Measurements from ENCODE around the gene ZDHHC4.

Gene ZDHHC4

GRCh38 chr7:6577369-6578113 is at the start of gene ZDHHC4:
Gene ZDHHC4 (plus strand): TSS chr7:6577454. CDS start chr7:6580562, 3,108 bp downstream.
- peak; percentile 88 to 90 for DNase-seq (ENCODE audit: low read depth in 2 of 2)

GRCh38 chr7:6528401-6529130 is 48.7 kb upstream of the ZDHHC4 start:
- DNase-seq (ENCODE audit: low read depth in 2 of 2) = no peak

- DNase-seq (ENCODE audit: low read depth in 2 of 2) = no peak
These were observed 47.6 kb upstream of the ZDHHC4 start for GRCh38 chr7:6529643-6530042.

GRCh38 chr7:6530626-6531491 is 46.4 kb upstream of the ZDHHC4 start:
- DNase-seq (ENCODE audit: low read depth in 2 of 2) = peak; percentile 61 to 63

- no peak for DNase-seq (ENCODE audit: low read depth in 2 of 2)
These were observed 45.6 kb upstream of the ZDHHC4 start for GRCh38 chr7:6531492-6532279.

GRCh38 chr7:6532516-6532915 is 44.7 kb upstream of the ZDHHC4 start:
- no peak for DNase-seq (ENCODE audit: low read depth in 2 of 2)

- peak; percentile 54 for DNase-seq (ENCODE audit: low read depth in 2 of 2)
These were observed 43.3 kb upstream of the ZDHHC4 start for GRCh38 chr7:6533893-6534495.

- no peak for DNase-seq (ENCODE audit: low read depth in 2 of 2)
These were observed 40.7 kb upstream of the ZDHHC4 start for GRCh38 chr7:6536262-6537260.

- DNase-seq (ENCODE audit: low read depth in 2 of 2) = no peak
These were observed 34.9 kb upstream of the ZDHHC4 start for GRCh38 chr7:6542368-6542767.

GRCh38 chr7:6545398-6546126 is 31.7 kb upstream of the ZDHHC4 start:
- DNase-seq (ENCODE audit: low read depth in 2 of 2) = no peak

GRCh38 chr7:6546498-6547251 is 30.6 kb upstream of the ZDHHC4 start:
- no peak for DNase-seq (ENCODE audit: low read depth in 2 of 2)

- no peak for DNase-seq (ENCODE audit: low read depth in 2 of 2)
These were observed 29.9 kb upstream of the ZDHHC4 start for GRCh38 chr7:6547400-6547799.

- no peak for DNase-seq (ENCODE audit: low read depth in 2 of 2)
These were observed 26.2 kb upstream of the ZDHHC4 start, which contains the start of gene GRID2IP for GRCh38 chr7:6551016-6551511. Gene GRID2IP (minus strand): TSS chr7:6551461. CDS start chr7:6551436, 25 bp downstream.

GRCh38 chr7:6553448-6554044 is 23.7 kb upstream of the ZDHHC4 start:
- DNase-seq (ENCODE audit: low read depth in 2 of 2) = no peak

GRCh38 chr7:6554848-6555247 is 22.4 kb upstream of the ZDHHC4 start:
- DNase-seq (ENCODE audit: low read depth in 2 of 2) = no peak

- no peak for DNase-seq (ENCODE audit: low read depth in 2 of 2)
These were observed 21.1 kb upstream of the ZDHHC4 start for GRCh38 chr7:6556196-6556595.

- DNase-seq (ENCODE audit: low read depth in 2 of 2) = no peak
These were observed 18.4 kb upstream of the ZDHHC4 start for GRCh38 chr7:6558837-6559236.

GRCh38 chr7:6559896-6560295 is 17.4 kb upstream of the ZDHHC4 start:
- DNase-seq (ENCODE audit: low read depth in 2 of 2) = no peak
